Activated gamma-delta T cell treated with anti-CD3 and anti-CD28 coated beads, Interleukin-2, amount 50 U/mL, for 16 hours (primary cell): ENCODE measurements around the gene TUBB2A.

Experiments
- DNase-seq: peaks from one replicate; pipeline ENCODE4 v3.0.0-alpha.2; 2020; ENCODE audit warnings: low read depth

Gene TUBB2A

DNA sequence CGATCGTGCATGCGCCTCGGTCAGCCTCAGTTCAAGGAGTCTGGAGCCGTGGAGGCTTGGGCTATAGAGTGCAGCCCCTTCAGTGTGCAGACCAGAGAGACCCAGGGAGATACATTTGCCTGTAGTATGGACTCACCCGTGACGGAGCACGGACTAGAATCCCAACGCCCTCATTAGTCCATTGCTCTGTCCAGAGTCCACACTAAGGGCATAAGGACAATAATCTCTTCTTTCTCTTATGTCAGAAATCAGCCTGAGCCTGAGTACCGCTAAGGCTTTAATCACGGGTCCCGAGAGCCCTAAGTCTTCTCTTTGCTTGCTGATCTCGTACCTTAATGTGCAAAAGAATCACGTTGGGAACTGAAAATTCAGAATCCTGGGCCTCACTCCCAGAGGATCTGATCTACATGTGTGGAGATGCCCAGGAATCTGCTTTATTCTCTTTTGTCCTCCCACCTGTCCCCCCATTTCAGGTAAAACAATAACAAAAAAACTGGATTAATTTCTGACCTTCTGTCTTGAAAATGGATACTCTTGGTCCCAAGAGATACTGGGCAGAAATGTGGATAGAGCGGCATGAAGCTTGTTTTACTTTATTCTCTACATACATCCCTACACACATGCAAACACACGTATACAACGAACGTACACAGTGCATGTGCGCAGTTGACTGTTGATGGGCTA lies 38.2 kb downstream of the TUBB2A start:
- DNase-seq, result no peak

DNA sequence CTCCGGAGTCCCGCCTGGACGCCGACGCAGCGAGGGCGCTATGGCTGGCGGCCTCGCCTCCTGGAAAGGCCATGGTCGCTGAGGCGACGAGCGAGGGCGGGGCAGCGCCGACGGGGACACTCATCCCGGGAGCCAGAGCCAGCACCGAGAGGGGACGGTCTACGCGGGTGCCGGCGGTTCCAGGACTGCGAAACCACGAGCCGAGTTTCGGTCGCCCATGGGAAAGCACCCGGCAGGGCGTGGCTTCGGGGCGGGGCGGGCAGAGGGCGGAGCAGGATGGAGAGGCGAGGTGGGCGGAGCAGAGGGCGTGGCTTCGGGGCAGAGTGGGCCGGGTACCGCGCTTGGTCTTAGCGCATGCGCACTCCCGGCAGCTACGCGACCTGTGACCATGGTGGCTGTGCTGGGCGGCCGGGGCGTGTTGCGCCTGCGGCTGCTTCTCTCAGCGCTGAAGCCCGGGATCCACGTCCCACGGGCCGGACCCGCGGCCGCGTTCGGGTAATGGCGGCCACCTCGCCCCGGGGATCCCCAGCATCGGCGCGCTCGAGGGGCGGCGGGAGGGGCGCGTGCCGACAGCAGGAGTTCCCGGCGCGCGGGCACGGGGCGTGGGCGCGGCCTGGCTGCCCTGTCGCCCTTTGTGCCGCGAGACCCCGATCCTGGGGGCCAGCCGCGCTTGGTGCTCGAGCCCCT lies 38.8 kb downstream of the TUBB2A start, which contains the start of gene BPHL:
Gene BPHL, plus strand, starts transcription at position 359 of the 687 bp plus-strand sequence. Its CDS starts 30 bp downstream, at position 389.
- DNase-seq, result peak; percentile 99

DNA sequence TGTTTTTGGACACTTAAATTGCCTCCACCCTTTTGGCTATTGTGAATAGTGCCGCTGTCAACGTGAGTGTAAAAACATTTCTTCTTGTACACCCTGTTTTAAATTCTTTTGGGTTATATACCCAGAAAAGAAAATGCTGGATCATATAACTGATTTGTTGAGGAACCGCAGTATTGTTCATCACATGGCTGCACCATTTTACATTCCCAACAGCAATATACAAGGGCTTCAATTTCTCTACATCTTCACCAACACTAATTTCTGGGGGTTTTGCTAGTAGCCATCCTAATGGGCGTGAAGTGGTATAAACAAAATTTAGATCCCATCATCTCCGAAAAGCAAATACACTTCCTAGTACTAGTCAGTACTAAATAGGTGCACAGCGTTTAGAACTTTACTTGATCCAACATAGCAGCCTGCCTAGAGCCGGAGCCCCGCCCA lies 39.4 kb downstream of the TUBB2A start:
- DNase-seq, result no peak

DNA sequence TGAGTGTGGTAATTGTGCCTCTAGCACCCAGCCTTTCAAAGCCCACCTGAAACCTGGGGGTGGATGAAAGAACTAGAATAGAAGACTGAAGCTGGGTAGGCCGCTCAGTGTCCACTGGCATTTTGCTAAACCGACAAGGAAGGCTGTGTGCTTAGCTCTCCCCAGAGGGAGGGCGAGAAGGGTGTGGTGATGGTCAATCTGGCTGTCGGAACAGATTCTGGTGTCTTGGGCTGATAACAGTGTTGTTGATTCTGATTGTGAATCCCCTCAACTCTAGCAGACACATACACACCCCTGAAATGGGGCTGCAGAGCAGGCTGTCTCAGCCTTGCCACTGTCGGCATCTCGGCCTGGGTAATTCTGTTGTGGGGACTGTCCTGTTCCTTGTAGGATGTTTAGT lies 43.0 kb downstream of the TUBB2A start:
- DNase-seq, result no peak

DNA sequence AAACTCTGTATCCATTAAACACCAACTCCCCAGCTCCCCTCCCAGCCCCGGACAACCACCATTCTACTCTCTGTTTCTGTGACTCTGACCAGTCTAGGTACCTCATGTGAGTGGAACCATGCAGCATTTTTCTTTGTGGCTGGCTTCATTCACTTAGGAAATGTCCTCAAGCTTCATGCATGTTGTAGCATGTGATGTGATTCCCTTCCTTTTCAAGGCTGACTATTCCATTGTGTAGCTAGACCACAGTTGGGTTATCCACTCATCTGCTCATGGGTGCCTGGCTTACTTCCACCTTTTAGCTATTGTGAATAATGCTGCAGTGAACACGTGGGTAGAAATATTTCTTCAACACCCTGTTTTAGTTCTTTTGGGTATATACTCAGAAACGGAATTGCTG lies 47.6 kb downstream of the TUBB2A start:
- DNase-seq, result no peak

DNA sequence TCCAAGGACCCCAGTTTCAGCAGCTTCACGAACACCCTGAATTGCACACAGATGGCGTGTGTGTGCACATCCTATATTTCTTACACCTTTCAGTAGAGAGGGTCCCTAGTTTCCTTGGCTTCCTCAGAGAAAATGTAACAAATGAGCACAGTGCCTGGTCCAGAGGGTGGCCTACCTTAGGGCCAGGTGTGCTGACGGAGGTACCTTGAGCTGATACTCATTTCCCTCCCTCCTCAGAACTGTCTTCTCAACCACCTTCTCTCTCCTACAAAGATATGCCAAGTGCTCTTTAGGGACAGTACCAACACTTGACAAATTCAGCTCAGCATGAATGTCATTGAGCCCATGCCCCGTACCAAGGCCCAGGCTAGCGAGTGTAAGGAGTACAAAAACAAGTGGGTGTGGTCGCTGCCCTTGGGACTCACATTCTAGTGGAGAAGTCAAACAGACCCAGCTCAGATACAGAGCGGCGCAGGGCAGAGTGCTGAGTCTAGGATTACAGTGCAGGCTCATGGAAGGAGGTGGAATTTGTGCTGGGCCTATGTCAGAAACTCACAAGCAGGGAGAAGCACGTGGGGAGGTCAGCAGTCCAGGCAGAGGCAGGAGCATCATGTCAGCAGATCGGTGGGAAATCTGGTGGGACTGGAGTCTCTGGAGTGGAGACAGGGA lies 48.5 kb downstream of the TUBB2A start:
- DNase-seq, result no peak
